Lower leg skin (tissue), 3 donors: ENCODE results near the gene CLDN14.

ENCODE experiments used
- CTCF ChIP-seq, 3 donors: fragments of 450-650 bp; IDR thresholded peaks; one replicate each; pipeline ENCODE4 v1.5.1; 2016; ENCODE audit warnings: antibody characterized with exemption in 3 of 3, mild to moderate bottlenecking in 3 of 3, moderate library complexity in 2 of 3
- POLR2A ChIP-seq, 2 donors: fragments of 450-650 bp; IDR thresholded peaks; one replicate each; pipeline ENCODE4 v1.6.1; 2016 to 2017; ENCODE audit warnings: antibody characterized with exemption in 2 of 2, mild to moderate bottlenecking in 1 of 2, moderate library complexity in 1 of 2

- TF ChIP-seq CTCF (IDR thresholded peaks at IDR 0.05): no peak
- no peak for TF ChIP-seq POLR2A (IDR thresholded peaks at IDR 0.05)
These were observed 25.2 kb downstream of the CLDN14 start for GRCh38 chr21:36454706-36455105.
